ENCODE measurements around the gene CDC14A.

GRCh38 chr1:100346387-100346786, 5.9 kb upstream of the CDC14A start:
- TF ChIP-seq EP300 (IDR thresholded peaks at IDR 0.05): no peak
- TF ChIP-seq POLR2A (IDR thresholded peaks at IDR 0.05; ENCODE audit: low read depth): no peak
